Neural cell (in vitro differentiated cells): ENCODE measurements around the gene PCNX2. TPM values are rescaled to one million over a fixed set of nuclear protein-coding genes. Genes with fewer than 3 reads are reported as not detected.

ENCODE experiments used
- H2AFZ ChIP-seq: fragments of 200-600, 300-800 bp; sonication (generic), shearing (Covaris generic); 2 replicates; pipeline ENCODE4 v1.6.0; 2014; ENCODE audit warnings: low read depth, mild to moderate bottlenecking, antibody characterized with exemption, low read length, moderate library complexity
- H3F3A ChIP-seq: fragments of 200-600 bp; shearing (Covaris generic); 2 replicates; pipeline ENCODE4 v1.6.1; 2016; ENCODE audit warnings: mild to moderate bottlenecking, moderate library complexity, mixed read lengths, antibody characterized with exemption, low read length; ENCODE audit not compliant: insufficient read depth, poor library complexity, severe bottlenecking
- H3K27ac ChIP-seq: fragments of 200-600, 300-800 bp; sonication (generic), shearing (Covaris generic); 2 replicates; pipeline ENCODE4 v1.5.1; 2014; ENCODE audit warnings: mild to moderate bottlenecking, low read length, moderate library complexity
- H3K27me3 ChIP-seq: fragments of 300-800, 200-600 bp; sonication (generic), shearing (Covaris generic); 2 replicates; pipeline ENCODE4 v1.6.0; 2014; ENCODE audit warnings: mild to moderate bottlenecking, low read depth, low read length, moderate library complexity; ENCODE audit not compliant: insufficient read depth
- H3K36me3 ChIP-seq: fragments of 300-800, 200-600 bp; sonication (generic), shearing (Covaris generic); 2 replicates; pipeline ENCODE4 v1.5.1; 2014; ENCODE audit warnings: mild to moderate bottlenecking, antibody characterized with exemption, low read length, moderate library complexity; ENCODE audit not compliant: insufficient read depth
- H3K4me2 ChIP-seq: fragments of 300-800, 200-600 bp; sonication (generic), shearing (Covaris generic); 2 replicates; pipeline ENCODE4 v1.6.0; 2014; ENCODE audit warnings: mild to moderate bottlenecking, low read length
- H3K4me3 ChIP-seq: fragments of 300-800, 200-600 bp; sonication (generic), shearing (Covaris generic); 2 replicates; pipeline ENCODE4 v1.5.1; 2014; ENCODE audit warnings: mild to moderate bottlenecking, low read length, moderate library complexity
- H3K79me2 ChIP-seq: fragments of 200-600 bp; shearing (Covaris generic); replicated peaks from 2 replicates; pipeline ENCODE4 v1.6.0; 2014; ENCODE audit warnings: mild to moderate bottlenecking, low read length, moderate library complexity; ENCODE audit not compliant: insufficient read depth
- H3K9ac ChIP-seq: fragments of 300-800, 200-600 bp; sonication (generic), shearing (Covaris generic); 2 replicates; pipeline ENCODE4 v1.6.1; 2016; ENCODE audit warnings: mild to moderate bottlenecking, low read length, mixed read lengths
- H3K9me2 ChIP-seq: fragments of 200-600 bp; shearing (Covaris generic); 2 replicates; pipeline ENCODE4 v1.6.1; 2016; ENCODE audit warnings: mild to moderate bottlenecking, low read length, mixed read lengths; ENCODE audit not compliant: insufficient read depth
- H3K9me3 ChIP-seq: fragments of 200-600, 300-800 bp; sonication (generic), shearing (Covaris generic); 2 replicates; pipeline ENCODE4 v1.6.1; 2016; ENCODE audit warnings: mild to moderate bottlenecking, mixed run types, low read length, moderate library complexity, mixed read lengths
- H4K20me1 ChIP-seq: fragments of 200-600 bp; shearing (Covaris generic); 2 replicates; pipeline ENCODE4 v1.6.1; 2016; ENCODE audit warnings: mild to moderate bottlenecking, mixed run types; ENCODE audit not compliant: insufficient read depth
- CTCF ChIP-seq: fragments of 450-650 bp; IDR thresholded peaks from 2 replicates; pipeline ENCODE4 v1.5.1; 2014; ENCODE audit warnings: antibody characterized with exemption, mild to moderate bottlenecking, moderate library complexity; ENCODE audit not compliant: poor library complexity, severe bottlenecking
- EP300 ChIP-seq: fragments of 450-650 bp; conservative IDR thresholded peaks from 2 replicates; pipeline ENCODE4 v1.6.1; 2014; ENCODE audit warnings: antibody characterized with exemption, mild to moderate bottlenecking, moderate library complexity; ENCODE audit not compliant: poor library complexity, severe bottlenecking
- EZH2 ChIP-seq: fragments of 200-600, 300-800 bp; shearing (Covaris generic), sonication (generic); IDR thresholded peaks from 2 replicates; pipeline ENCODE4 v1.6.1; 2014; ENCODE audit warnings: antibody characterized with exemption, low read length, borderline replicate concordance, mild to moderate bottlenecking; ENCODE audit not compliant: insufficient read depth, poor library complexity, severe bottlenecking
- MXI1 ChIP-seq: fragments of 450-650 bp; conservative IDR thresholded peaks from 2 replicates; pipeline ENCODE4 v1.6.1; 2014; ENCODE audit warnings: antibody characterized with exemption, mild to moderate bottlenecking; ENCODE audit not compliant: poor library complexity, severe bottlenecking
- POLR2AphosphoS5 ChIP-seq: IDR thresholded peaks from 2 replicates; pipeline ENCODE4 v1.6.1; 2012
- RAD21 ChIP-seq: fragments of 450-650 bp; conservative IDR thresholded peaks from 2 replicates; pipeline ENCODE4 v1.6.1; 2014; ENCODE audit warnings: antibody characterized with exemption, mild to moderate bottlenecking, moderate library complexity
- SMC3 ChIP-seq: fragments of 450-650 bp; conservative IDR thresholded peaks from 2 replicates; pipeline ENCODE4 v1.6.1; 2014; ENCODE audit warnings: antibody characterized with exemption, mild to moderate bottlenecking, moderate library complexity; ENCODE audit not compliant: poor library complexity
- TAF1 ChIP-seq: IDR thresholded peaks from 2 replicates; pipeline ENCODE4 v1.6.1; 2012; ENCODE audit warnings: low read depth
- polyA plus RNA-seq: library from polyadenylated mRNA; depleted of rRNA; stranded (reverse); fragments of >200 nt; gene quantifications from 2 replicates; pipeline ENCODE4 v1.2.3, GENCODE V29; 2014
- TF ChIP-seq, protein P1 (sequence below): IDR thresholded peaks from 2 replicates; pipeline ENCODE4 v1.6.1; 2012; ENCODE audit warnings: borderline replicate concordance

The PCNX2 gene
- polyA plus RNA-seq, 1 donor from 2014 or later = 17.2 TPM

GRCh38 chr1:233338102-233338501 is 42.6 kb upstream of the PCNX2 start:
- Histone ChIP-seq H2AFZ (no peak overlapping the region), H3F3A (no peaks in the 10 kb centered on the region), H3K4me3 (no peak overlapping the region), H3K79me2 (no peaks in the 10 kb centered on the region), H3K4me2 (no peak overlapping the region), H3K9me3 (no peaks in the 10 kb centered on the region), H3K27me3 (no peaks in the 10 kb centered on the region), H3K27ac (no peak overlapping the region), H4K20me1 (no peaks in the 10 kb centered on the region), H3K36me3 (no peaks in the 10 kb centered on the region), H3K9ac (no peak overlapping the region), H3K9me2 (no peaks in the 10 kb centered on the region)
- TF ChIP-seq MXI1 (no peak), POLR2AphosphoS5 (no peak), TAF1 (no peak), EZH2 (no peak), RAD21 (no peak), CTCF (no peak), EP300 (no peak), SMC3 (no peak)
- TF ChIP-seq, protein P1, sequence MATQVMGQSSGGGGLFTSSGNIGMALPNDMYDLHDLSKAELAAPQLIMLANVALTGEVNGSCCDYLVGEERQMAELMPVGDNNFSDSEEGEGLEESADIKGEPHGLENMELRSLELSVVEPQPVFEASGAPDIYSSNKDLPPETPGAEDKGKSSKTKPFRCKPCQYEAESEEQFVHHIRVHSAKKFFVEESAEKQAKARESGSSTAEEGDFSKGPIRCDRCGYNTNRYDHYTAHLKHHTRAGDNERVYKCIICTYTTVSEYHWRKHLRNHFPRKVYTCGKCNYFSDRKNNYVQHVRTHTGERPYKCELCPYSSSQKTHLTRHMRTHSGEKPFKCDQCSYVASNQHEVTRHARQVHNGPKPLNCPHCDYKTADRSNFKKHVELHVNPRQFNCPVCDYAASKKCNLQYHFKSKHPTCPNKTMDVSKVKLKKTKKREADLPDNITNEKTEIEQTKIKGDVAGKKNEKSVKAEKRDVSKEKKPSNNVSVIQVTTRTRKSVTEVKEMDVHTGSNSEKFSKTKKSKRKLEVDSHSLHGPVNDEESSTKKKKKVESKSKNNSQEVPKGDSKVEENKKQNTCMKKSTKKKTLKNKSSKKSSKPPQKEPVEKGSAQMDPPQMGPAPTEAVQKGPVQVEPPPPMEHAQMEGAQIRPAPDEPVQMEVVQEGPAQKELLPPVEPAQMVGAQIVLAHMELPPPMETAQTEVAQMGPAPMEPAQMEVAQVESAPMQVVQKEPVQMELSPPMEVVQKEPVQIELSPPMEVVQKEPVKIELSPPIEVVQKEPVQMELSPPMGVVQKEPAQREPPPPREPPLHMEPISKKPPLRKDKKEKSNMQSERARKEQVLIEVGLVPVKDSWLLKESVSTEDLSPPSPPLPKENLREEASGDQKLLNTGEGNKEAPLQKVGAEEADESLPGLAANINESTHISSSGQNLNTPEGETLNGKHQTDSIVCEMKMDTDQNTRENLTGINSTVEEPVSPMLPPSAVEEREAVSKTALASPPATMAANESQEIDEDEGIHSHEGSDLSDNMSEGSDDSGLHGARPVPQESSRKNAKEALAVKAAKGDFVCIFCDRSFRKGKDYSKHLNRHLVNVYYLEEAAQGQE = no peak

- no peak overlapping the region for H3K4me3 ChIP-seq
- H3K9me2 ChIP-seq = no peaks in the 10 kb centered on the region
- H4K20me1 ChIP-seq = no peaks in the 10 kb centered on the region
- H3K27me3 ChIP-seq = no peaks in the 10 kb centered on the region
- no peaks in the 10 kb centered on the region for H3K36me3 ChIP-seq
- no peaks in the 10 kb centered on the region for H3F3A ChIP-seq
- H3K79me2 ChIP-seq = no peaks in the 10 kb centered on the region
- no peak overlapping the region for H3K27ac ChIP-seq
- no peak overlapping the region for H2AFZ ChIP-seq
- TF ChIP-seq, protein P1 = no peak
- TF ChIP-seq EZH2 = no peak
- TF ChIP-seq TAF1 = no peak
- no peak for TF ChIP-seq SMC3
- no peak for TF ChIP-seq RAD21
- TF ChIP-seq MXI1 = no peak
- TF ChIP-seq POLR2AphosphoS5 = no peak
- no peak for TF ChIP-seq CTCF
- TF ChIP-seq EP300 = no peak
- no peak overlapping the region for H3K9ac ChIP-seq
- no peak overlapping the region for H3K4me2 ChIP-seq
- H3K9me3 ChIP-seq = no peaks in the 10 kb centered on the region
Measured at GRCh38 chr1:233337505-233337904, 42.0 kb upstream of the PCNX2 start.
